NCI-H1436 (cell line): ENCODE data around the gene IMMT.
"Not testable (repeated sequence)": the region's sequence is repeated elsewhere in the genome, so short reads cannot be mapped to it uniquely, and the experiment has no call there.

Experiments used
- DNase-seq: peaks from one replicate; lab custom pipeline; 2025; lab: John Stamatoyannopoulos, UW

IMMT gene

DNA sequence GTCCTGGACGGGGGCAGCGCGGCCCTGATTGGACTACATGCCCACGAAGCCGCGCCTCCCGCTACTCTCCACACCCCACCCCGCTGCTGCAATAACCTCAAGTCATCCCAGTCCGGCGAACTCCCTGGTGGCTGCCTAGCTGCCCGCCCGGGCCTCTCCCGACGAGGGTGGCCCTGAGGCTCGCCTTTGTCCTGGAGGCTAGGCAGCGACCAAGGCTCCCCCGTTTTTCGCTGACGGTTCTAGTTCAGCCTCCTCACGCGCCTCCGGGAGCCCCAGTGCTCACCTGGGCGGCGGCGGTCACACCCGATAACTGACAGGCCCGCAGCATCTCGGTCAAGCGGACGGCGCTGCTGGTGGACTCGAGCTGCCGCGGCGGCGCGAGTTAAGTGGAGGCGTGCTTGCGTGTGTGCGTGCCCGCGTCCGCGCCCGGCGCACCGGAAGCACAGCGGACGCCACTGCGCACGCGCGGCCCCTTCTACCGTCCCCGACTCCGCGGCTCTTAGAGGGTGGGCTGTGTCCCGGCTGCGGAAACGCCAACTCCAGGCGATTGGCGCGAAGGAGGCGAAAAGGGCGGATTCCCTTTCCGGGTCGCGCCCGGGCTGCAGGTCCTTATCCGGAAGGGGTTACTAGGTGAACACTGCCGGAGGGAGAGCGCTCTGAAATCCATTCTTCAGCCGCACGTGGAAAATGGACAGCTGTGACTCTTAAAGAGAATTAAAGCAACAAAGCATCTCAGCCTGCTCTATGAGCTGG, at the start of gene IMMT:
Gene IMMT (minus strand): TSS at position 408 of the 753 bp plus-strand sequence. CDS start 80 bp downstream, at position 328.
- DNase-seq: peak; percentile 94

DNA sequence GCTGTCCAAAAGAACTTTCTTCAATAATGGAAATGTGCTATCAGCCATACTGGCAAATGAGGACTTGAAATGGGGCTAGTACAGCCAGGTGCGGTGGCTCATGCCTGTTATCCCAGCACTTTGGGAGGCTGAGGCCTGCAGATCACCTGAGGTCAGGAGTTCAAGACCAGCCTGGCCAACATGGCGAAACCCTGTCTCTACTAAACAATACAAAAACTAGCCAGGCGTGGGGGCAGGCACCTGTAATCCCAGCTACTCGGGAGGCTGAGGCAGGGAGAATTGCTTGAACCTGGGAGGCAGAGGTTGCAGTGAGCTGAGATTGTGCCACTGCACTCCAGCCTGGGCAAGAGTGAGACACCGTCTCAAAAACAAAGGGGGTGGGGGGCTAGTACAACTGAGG, 49.5 kb upstream of the IMMT start:
- DNase-seq: not testable (repeated sequence)

DNA sequence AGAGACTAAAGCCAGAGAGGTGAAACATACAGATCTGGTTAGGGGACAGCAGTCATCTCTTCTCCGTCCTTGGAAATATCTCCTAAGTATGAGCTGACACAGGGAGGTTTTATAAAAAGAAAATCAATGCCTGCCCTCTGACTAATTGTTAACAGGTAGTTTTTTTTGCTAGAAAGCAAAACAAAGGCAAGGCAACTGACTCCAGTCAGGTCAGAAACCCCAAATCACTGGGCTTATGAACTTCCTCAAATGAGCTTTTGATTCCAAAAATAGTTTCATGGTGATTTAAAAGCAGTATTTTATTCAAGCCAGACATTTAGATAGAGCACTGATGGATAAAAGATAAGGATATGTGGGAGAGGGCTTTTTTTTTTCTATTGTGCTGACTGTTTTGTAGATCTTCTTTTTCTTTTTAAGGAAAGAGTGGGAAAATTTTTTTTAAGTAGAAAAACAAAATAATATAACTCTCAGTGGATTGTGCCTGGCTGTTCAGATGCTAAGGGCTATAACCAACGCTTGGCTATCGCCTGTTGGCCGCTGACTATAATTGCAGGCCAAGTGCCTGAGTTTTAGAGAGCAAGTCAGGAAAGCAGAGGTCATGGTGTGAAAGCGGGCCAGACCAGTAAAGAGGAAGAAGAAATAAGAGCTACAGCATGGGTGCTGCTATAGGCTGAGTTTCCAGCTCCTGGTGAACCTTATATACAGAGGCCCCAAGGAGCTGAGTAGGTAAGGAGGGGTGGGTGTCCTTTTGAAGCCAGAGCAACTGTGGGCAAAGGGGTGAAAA, 48.9 kb upstream of the IMMT start:
- DNase-seq: no peak

DNA sequence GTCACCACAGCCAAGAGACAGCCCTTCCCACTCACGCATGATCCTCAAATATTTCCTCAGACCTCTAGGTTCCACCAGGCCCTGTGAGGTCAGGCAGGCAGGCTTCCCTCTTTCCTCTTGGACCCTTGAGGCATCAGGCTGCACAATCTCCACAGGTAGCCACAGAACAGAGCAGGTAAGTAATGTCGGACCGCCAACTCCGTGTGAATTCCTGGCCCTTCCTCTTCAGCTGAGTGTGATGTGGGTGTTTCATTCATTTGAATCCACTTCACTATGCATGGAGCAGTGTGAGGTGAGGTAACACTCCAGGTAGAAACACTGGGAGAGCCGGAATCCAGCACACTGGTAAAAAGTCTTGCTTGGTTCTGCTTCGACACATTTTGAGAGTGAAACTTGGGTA, 48.0 kb upstream of the IMMT start:
- DNase-seq: no peak

DNA sequence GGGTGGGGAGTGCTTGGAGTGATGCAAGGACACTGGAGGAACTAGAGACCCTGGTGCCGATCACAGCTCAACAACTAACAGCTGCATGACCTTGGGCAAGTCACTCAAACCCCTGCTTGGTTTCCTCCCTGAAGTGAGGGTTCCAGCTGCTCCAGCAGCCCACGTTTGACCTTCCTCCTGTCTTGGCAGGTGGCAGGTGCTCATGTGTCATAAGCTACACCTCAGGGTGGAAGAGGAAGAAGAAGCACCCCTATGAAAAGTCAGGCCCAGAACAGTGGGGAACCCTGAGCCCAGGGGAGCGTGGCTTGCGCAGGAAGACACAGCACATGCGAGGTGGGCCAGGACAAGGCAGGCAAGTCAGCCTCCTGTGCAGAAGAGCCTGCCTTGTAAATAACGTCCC, 46.3 kb upstream of the IMMT start:
- no peak for DNase-seq

DNA sequence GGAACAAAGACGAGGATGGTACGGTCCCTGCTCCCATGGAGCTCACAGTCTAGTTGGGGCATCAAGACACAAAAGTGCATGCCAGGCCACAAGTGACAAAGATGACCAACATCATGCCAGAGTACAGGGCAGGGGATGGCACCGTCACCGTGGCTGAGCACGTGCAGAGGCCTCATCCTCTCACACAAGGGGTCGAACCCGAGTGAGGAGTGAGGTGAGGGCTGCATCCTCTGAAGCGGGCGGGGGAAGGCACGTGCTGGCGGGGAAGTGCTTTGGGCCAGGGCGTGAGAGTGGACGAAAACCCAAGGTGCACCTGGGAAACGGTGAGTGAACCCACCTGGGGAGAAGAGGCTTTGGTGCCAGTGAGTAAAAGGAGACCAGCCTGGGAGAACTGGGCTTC, 45.0 kb upstream of the IMMT start:
- DNase-seq: no peak

DNA sequence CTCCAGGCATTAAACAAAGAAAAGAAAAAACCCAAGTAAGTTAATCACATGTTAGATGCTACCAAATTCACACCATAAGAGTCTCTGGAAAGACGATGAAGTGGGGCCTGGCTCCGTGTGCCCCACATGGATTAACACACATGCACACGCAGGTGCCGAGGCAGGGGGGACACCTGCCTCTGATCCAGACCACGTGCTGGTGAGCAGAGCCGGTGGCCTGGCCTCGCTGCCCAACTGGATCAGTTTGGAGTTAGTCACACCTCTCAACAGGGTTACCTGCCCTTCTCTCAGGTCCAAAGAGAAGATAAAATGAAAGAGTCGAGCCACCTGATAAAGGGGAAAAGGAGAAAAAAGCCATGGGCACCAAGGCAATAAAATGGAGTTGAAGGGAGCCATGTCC, 44.5 kb upstream of the IMMT start:
- DNase-seq: no peak

DNA sequence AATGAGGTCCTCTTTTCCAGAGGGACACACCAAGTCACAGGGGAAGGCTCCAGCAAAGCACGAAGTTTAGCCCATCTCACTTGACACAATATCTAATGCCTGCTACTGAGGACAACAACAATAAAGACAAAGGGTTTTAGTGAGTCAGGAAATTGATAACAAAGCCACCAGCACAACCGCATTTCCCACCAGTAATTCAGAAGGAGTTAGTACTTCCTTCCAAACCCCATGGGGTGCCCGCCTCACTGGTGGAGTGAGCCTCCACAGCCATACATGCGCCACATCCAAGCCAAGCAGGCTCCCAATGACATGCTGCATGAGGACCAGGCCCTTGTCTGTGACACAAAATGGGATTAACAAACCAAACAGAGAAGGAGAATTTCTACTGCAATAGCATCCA, 44.1 kb upstream of the IMMT start:
- DNase-seq: no peak

DNA sequence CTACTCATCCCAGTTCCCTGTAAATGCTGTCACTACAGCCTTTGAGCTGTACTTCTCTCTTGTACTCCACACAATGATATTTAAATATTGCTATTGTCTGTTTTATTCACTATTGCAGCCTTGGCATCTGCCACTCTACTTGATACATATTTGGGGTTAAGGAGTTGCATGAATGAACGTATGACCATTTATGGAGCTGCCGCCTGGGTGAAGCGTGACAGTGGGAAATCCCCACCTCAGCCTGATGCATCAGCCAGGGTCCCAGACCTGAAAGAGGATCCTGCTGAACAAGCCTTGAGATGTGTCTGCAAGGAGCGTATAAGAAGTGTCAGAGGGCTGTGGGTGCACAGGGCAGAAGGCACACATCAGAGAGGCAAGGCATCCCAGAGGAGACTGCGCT, 43.1 kb upstream of the IMMT start:
- DNase-seq: no peak

DNA sequence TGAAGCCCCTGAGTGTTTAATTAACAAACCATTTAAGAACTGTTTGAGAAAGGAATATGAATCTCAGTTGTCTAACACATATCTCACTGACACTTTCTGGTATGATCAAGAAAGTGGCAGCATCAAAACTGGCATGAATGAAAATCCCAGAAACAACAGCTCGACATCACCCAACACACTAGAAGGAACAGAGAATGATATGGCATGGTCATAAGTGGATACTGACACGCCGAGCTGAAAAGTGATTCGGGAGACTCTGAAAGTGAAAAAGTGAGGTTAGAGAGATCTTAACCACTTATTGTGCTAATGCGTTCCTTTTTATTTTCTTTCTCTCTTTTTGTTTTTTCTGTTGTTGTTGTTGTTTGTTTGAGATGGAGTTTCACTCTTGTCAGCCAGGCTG, 41.9 kb upstream of the IMMT start:
- DNase-seq: no peak

DNA sequence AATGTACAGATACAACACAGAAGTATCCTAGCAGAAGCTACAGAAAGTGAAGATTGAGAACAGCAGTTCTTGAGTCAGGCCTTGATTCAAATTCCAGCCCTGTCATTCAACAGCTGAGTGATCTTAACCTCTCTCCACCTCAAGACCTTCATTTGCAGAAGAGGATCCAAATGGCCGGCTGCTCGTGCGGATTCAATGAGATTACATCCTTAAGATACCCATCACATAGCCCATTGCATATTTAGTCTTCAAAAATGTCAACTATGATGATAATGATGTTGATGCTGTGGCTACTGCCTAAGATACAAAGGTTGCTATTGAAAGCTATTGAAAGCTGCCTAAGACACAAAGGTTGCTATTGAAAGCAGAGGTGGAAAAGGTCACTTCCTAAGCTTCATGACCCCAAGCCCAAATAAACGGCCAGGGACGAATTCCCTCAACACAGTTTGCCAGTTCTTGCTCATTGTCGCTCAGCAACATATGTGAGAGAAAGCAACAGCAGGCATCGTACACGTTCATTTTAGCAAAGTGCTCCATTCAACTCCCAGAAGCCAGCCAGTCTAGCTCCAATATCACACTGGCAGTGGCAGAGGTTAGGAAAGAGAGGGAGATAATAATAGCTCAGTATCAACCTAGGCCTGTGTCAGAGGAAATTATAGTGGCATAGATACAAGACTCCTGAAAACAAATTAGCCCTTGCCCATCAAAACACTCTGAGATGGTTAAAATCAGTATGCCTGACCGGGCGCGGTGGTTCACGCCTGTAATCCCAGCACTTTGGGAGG, 40.1 kb upstream of the IMMT start:
- DNase-seq: no peak

DNA sequence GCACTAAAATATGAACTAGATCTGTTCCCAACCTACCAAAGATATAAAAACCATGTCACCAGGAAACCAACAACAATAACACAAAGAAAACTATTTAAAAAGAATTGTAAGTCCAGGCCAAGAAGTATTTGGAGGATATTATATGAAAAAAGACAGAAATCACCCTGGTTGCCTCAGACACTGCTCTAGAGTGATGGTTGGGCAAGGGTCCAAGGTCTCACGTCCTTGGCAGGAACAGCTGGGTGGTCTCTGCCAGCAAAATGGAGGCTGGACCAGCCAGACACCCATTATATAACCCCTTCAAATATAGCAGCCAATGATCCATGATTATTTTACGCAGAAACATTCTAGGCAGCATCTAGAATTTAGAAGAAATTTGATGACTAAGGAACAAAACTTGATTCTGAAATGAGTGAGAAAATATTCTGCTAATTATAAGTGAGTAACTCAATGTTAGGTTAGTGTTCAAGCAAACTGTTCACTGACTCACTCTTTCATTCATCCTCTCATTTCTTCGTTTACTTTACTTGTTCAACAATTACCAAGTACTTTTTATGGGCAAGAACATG, 39.4 kb upstream of the IMMT start:
- DNase-seq: no peak

DNA sequence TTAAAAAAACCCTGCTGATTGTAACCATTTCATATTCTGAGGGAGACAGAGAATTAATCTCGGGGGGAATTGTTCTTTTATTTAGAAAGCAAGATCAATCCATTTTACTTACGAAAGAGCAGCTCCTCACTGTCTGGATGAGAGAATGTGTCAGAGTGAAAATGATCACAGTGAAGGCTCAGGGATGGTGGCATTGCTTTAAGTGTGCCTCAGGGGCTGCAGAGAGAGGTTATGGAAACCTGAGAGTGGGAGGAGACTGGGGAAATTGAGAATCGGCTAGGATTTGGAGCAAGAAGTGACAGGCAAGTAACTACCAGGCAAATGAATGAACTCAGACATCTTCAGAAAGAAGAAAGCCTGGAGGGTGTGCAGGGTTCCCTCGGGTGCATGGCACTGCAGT, 38.2 kb upstream of the IMMT start:
- DNase-seq: no peak

DNA sequence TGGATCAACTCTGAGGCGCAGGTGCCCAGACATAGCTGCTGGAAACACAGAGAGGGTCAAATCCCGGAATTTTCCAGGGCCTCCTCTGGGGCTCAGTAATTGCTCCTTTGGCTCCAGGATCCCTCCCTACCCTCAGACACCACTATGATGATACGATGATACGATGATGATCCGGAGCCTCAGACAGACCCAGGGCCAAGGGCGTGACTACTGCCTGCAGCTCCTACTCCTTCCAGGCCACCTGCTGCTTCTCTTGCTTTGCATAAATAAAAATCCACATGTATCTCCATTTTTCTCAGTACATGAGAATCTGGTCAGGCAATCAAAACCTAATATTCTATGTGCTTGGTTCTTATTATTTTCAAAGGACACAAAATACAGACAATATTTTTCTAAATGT, 37.6 kb upstream of the IMMT start:
- no peak for DNase-seq

DNA sequence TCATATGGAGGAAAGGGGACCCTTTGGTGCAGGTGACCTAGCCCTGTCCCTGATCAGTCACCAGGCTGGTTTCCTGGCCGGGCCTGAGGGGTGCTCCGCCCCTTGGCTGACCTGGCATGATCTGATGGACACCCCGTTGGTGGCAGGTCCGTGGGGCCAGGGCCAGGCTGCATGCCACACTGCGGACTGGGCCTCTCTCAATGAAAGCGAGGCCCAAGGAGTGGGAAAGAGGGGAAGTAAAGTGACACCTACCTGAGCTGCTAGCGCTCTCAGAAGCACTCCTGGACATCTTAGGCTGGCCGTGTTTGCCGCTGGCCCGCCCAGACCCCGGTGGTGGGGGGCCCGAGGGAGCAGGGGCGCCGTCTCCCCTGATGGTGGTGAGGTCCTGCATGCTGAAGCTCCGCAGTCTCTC, 37.1 kb upstream of the IMMT start:
- DNase-seq: no peak

DNA sequence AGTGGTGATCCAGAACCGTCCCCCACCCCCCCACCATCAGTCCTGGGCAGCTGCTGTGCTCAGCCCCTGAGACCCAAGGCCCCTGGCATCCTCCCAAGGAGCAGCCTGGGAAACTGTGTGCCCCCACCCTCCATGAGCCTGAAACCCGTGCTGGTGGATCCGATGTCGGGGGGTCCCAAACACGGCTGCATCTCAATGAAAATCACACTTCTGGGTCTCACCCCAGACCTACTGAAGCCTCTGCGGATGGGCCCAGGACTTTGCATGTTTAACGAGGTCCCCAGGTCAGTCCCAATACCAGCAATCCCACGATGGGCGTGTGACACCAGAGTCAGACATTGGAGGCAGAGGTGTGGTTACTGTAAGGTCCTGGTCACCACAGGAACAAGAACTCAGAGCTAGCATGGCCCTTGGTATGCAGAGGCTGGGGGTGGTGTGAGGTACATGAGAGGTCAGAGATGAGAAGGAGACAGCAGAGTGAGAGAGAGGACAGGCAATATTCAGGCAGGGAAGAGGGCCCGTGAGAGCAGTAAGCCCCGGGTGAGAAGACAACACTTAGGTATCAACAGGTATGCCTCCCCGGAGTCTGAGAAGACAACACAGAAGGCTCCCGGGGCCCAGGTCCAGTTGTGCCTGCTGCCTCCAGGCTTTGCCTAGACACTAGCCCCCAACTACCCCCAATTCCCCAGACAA, 36.6 kb upstream of the IMMT start:
- DNase-seq: no peak

DNA sequence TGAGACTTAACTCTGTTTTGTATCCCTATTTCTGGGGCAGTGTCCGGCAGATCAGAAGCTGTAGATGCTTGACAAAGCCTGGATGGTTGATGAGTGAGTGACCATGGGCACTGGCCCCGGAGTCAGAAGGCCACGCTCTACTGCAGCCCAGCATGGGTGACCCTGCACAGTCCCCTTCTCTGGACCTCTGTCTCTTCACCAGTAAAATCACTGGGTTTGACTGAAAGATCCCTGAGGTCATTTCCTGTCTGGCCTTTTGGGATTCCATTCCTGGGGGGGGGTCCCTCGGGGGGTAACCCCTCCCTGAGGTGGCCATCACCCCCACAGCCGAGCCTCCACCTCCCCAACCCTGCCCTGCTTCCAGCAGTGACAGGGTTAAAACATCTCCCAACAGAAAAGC, 35.7 kb upstream of the IMMT start:
- no peak for DNase-seq

DNA sequence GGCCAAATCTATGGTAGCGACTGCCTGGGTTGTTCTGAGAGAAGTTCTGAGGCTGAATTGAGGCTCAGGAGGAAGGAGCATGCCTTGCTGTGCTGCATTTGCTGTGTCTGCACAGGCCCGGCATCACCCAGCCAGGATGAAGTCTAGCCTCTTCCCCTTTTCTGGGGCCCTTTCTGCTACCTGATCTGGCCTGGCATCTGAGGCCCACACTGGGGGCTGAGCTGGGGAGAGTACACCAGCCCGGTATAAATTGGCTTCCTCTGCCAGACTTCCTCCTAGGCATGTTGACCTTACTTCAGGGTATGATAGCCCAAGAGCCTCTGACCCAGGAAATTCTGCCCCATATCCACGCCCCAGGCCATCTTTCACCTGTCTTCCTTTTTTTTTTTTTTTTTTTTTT, 34.0 kb upstream of the IMMT start:
- no peak for DNase-seq

DNA sequence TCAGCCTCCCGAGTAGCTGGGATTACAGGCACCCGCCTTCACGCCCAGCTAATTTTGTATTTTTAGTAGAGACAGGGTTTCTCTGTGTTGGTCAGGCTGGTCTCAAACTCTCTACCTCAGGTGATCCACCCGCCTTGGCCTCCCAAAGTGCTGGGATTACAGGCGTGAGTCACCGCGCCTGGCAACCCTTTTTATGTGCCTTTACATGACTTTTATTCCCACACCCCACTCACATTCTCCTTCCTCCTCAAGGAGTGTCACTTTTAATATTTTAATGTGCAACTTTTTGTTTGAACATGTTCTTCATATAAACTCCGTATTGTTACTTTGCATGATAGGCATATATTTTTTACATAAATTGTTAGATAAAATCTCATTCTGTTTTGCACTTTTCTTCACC, 33.3 kb upstream of the IMMT start:
- not testable (repeated sequence) for DNase-seq

DNA sequence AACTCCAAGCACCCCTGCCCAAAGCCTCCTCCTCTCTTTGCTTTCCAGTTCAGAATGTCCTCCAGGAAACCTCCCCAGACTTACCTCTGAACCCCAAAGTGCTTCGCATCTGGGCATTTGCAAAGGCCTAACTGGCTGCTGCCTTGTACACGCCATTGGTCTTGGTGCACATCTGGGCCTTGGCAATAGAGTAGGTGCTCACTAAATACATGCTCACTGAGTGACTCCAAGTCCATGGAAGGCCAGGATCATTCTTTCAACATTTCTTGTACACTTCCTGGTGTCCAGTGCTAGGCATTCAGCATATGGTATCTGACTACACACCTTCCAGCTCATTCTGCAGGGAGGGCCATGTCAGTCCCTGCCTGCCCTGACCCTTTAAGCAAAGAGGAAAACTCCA, 32.4 kb upstream of the IMMT start:
- no peak for DNase-seq

DNA sequence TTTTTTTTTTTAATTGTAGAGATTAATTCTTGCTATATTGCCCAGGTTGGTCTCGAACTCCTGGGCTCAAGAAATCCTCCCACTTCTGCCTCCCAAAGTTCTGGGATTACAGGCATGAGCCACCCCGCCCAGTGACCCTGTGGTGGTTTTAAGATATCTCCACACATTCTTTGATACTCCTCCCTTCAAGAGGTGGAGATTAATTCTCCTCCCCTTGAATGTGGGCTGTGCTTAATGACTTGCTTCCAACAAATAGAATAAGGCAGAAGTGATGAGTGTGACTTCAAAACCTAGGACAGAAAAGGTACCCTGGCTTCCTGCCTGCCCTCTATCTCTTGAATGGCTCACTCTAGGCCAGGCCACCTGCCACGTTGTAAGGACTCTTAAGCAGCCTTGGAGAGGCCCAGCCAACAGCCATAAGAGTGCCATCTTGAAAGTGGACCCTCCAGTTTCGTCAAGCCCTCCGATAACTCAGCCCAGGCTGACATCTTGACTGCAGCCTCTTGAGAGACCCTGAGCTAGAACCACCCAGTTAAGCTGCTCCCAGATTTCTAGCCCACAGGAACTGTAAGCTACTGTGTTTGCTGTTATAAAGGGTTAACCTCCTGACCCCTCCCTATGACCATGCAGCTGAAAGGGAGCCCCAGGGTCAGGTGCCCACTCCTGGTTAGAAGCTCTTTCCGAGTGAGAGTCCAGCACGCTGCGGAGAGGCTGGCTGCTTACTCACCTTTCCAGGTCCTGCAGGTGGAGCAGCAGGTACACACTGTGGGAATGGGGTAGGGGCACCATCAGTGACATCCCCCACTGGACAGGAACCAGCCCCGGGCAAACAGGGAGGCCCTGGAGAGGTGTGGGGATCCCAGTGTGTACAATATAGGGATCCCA, 31.6 kb upstream of the IMMT start:
- DNase-seq: no peak
